Activated CD4-positive, alpha-beta T cell treated with anti-CD3 and anti-CD28 coated beads, Interleukin-2, amount 50 U/mL, for 1 hour (primary cell): ENCODE data around the gene SETD2.
A peak's percentile ranks its signal among the peaks of the same experiment; 100 is the strongest.
"Not testable (repeated sequence)": the region's sequence is repeated elsewhere in the genome, so short reads cannot be mapped to it uniquely, and the experiment has no call there.

Experiments used
- DNase-seq: peaks from one replicate; pipeline ENCODE4 v3.0.0-alpha.2; 2020

The SETD2 gene, protein sequence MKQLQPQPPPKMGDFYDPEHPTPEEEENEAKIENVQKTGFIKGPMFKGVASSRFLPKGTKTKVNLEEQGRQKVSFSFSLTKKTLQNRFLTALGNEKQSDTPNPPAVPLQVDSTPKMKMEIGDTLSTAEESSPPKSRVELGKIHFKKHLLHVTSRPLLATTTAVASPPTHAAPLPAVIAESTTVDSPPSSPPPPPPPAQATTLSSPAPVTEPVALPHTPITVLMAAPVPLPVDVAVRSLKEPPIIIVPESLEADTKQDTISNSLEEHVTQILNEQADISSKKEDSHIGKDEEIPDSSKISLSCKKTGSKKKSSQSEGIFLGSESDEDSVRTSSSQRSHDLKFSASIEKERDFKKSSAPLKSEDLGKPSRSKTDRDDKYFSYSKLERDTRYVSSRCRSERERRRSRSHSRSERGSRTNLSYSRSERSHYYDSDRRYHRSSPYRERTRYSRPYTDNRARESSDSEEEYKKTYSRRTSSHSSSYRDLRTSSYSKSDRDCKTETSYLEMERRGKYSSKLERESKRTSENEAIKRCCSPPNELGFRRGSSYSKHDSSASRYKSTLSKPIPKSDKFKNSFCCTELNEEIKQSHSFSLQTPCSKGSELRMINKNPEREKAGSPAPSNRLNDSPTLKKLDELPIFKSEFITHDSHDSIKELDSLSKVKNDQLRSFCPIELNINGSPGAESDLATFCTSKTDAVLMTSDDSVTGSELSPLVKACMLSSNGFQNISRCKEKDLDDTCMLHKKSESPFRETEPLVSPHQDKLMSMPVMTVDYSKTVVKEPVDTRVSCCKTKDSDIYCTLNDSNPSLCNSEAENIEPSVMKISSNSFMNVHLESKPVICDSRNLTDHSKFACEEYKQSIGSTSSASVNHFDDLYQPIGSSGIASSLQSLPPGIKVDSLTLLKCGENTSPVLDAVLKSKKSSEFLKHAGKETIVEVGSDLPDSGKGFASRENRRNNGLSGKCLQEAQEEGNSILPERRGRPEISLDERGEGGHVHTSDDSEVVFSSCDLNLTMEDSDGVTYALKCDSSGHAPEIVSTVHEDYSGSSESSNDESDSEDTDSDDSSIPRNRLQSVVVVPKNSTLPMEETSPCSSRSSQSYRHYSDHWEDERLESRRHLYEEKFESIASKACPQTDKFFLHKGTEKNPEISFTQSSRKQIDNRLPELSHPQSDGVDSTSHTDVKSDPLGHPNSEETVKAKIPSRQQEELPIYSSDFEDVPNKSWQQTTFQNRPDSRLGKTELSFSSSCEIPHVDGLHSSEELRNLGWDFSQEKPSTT (N-terminal part only)

GRCh38 chr3:47164007-47164881 is at the start of gene SETD2:
Gene SETD2 (minus strand): TSS chr3:47164113. CDS start chr3:47163924, 189 bp downstream.
- DNase-seq: peak; percentile 83

GRCh38 chr3:47210863-47211405 is 47.0 kb upstream of the SETD2 start:
- no peak for DNase-seq

GRCh38 chr3:47206022-47206421 is 42.1 kb upstream of the SETD2 start:
- DNase-seq: not testable (repeated sequence)

GRCh38 chr3:47204875-47205274 is 41.0 kb upstream of the SETD2 start:
- DNase-seq: no peak

DNA sequence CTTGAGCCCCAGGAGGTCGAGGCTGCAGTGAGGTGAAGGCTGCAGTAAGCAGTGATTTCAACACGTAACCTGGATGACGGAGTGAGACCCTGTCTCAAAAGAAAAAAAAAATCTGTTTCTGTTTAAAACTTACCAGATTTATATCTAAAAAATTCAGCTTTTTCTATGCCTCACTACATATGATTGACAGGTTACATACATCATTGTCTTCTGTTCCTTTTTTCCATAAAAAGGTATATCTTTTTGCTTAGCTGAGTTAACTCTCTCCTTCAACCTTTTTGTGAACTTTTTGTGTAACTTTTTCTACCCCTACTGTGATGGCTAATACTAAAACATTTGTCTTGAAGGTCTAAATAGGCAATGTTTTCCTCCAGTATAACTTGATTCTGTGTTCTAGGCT is 38.6 kb upstream of the SETD2 start:
- no peak for DNase-seq

GRCh38 chr3:47197287-47197686 is 33.4 kb upstream of the SETD2 start:
- DNase-seq: no peak

GRCh38 chr3:47194994-47195393 is 31.1 kb upstream of the SETD2 start:
- DNase-seq: no peak

DNA sequence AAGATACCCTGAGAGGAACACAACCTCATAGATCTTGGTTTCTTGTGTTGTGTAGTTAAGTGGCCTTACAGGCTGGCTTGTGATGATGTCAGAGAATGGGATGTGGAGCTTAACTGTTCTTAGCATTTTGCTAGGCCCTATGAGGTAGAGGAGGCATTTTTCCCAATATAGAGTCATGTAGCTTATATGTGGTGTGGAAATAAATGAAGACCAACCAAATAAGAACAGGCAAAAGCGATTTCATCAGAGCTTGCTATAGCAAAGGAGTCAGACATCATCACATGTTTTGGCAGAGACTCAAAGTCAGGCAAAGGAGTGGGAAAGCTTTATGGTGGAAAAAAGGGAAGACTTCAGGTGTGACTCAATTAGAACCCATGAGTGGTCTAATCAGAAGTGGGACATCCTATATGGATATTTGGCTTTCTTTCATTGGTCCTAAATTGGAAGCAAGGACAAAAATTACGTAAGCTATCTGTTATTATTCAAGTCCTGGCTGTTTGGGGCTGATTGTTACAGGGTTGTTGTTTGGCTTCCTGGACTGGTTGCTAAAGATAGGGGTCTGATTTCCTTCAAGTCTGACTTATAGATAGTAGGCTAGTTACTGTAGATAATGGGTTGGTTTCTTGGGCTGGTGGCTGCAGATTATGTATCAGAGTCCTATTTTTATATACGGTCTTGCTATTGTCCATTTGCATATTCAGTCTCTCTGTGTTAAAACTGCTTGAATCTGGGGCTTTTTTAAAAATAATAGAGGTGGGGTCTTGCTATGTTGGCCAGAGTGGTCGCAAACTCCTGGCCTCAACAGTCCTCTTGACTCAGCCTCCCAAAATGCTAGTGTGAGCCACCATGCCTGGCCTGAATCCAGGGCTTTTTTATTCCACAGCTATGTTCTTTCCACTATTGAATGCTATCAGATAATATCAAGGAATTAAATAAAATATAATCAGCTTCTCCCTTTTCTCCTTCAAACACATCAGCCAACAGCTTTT is 30.3 kb upstream of the SETD2 start:
- no peak for DNase-seq

DNA sequence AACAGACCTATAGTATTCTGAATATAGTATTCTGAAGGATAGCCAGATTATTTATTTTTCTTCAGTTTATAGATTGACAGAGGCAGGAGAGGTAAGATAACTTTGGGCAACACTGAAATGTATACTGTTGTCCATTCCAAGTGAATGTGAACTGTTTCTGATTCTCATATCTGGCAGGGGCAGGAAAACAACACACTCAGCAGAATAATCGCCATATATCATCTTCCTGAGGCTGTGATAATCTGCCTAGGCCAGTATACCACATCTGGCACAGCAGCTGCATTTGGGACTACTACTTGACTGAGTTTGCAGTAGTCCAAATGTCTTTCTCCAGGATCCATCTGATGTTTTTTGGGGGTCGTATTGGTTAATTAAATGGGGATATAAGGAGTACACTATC is 22.4 kb upstream of the SETD2 start:
- DNase-seq: no peak

DNA sequence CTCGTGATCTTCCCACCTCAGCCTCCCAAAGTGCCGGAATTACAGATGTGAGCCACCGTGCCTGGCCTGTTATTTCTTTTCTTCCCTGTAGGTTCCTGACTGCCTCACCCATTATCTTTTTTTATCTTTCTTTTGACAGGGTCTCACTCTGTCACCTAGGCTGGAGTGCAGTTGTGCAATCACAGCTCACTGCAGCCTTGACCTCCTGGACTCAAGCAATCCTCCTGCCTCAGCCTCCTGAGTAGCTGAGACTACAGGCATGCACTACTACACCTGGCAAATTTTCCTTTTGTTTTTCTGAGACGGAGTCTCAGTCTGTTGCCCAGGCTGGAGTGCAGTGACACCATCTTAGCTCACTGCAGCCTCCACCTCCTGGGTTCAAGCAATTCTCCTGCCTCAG is 17.8 kb upstream of the SETD2 start:
- not testable (repeated sequence) for DNase-seq

- not testable (repeated sequence) for DNase-seq
Observed at GRCh38 chr3:47180011-47180410, 16.1 kb upstream of the SETD2 start.

DNA sequence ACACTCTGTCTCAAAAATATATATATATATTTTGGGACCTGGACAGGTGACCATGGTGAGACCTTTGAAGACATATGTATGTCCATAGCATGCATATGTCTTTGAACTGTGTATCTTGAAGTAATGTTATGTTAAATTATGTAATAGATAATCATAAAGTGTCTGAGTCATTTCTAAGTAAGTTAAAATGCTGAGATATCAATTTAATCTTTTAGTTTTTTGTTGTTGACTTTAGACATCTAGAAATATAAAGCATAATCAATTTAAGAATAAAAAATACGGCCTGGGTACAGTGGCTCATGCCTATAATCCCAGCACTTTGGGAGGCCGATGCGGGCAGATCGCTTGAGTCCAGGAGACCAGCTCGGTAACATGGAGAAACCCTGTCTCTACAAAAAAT is 12.7 kb upstream of the SETD2 start:
- no peak for DNase-seq

GRCh38 chr3:47163169-47164006 is 525 bp downstream of the SETD2 start:
- DNase-seq: peak; percentile 49

DNA sequence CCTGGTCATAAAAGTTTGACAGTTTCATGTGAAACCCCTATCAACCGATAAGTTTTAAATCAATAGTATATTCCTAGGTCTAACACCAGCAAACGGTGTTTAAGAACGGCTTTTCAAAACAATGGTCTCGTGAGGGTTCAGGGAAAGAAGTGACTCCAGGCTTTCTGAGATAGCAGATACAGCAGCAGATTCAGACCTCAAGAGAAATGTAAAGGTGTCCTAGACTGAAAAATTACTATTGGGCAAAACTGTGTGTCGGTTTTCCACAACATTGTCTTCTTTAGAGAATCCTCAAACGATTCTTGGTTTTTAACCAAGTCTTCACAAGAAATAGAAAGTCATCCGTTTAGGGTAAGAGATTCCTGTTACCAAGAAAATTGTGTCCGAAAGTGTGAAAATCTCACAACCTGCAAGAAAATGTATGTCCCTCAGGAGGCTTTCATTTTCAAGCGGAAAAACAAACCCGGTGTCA is 1.2 kb downstream of the SETD2 start:
- DNase-seq: no peak

DNA sequence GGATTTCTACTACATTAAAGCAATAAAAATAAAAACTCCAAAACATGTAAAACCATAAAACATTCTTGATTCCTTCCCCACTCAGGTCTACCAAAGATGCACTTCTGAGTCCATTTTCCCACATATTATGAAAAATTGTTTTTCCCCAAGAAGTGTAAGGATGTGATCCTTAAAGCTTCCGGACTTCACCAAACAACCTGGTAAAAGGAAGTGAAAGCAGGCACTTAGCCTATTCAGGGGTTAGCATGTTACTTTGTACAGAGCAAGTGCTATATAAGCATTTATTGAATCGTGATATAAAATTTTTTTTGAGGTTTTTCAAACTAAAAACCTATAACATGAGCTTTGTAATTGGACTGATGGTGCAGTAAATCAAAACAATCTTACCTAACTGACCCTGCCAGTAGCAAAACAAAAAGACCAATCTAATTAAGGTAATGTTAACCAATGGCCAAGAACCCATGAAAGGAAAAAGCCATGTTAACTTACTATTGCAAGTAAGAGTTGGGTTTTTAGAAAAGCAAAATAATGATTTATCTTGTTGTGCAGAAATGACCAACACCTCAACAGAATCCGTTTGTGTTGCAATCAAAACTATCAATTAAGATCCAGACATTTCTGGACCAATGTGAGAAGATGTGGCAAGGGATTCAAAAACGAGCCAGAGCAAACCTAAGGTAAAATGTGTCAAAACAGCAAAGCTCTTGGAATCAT is 1.8 kb downstream of the SETD2 start:
- DNase-seq: no peak

DNA sequence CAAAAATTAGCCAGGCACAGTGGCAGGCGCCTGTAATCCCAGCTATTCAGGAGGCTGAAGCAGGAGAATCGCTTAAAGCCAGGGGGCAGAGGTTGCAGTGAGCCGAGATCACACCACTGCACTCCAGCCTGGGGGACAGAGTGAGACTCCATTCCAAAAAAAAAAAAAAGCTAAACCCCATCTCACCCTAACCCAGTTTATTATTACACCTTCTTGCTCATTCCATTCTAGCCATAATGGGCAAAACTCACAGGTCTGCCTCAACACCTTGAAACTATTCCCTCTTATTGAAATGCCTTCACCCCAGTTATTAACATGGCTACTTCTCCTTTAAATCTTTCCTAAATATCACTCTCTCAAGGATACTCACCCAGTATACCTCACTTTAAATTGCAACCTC is 4.1 kb downstream of the SETD2 start:
- no peak for DNase-seq

GRCh38 chr3:47158208-47158607 is 5.7 kb downstream of the SETD2 start:
- no peak for DNase-seq

DNA sequence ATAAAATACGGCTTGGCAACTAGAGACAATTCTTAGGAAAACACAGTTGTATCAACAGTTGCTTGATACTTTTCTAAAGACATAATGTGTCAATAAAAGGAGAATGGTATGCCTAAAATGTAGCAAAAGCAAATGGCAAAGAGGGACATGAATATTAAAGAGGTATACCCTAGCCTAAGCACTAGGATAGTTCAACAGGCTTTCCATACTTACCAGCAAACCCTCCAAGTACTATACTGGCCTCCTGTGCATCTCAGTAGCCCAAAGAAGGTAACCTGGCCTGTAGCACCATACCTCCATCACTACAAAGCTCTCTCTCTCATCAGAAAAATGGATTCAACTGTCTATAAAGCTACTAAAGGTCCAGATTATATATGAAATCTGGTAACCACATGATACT is 7.5 kb downstream of the SETD2 start:
- no peak for DNase-seq

DNA sequence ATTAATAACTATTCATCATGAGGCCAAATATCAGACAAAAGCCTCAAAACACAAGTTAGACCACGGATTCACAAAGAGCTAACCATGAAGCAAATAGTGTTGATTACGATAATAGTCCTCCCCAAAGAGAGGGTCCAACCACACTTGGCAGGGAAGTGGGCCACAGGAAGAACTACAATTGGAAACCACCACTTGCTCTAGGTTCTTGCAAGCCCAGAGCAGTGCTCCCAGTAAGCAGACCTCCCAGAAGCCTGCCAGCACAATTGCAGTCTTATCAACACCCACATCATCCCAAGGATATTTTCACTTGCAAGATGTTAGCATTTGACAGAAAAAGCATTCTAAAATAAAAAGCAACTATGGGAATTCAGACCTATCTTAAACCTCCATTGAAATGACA is 11.3 kb downstream of the SETD2 start:
- DNase-seq: no peak
